Measurements from ENCODE around the gene CDIPT.

DNA sequence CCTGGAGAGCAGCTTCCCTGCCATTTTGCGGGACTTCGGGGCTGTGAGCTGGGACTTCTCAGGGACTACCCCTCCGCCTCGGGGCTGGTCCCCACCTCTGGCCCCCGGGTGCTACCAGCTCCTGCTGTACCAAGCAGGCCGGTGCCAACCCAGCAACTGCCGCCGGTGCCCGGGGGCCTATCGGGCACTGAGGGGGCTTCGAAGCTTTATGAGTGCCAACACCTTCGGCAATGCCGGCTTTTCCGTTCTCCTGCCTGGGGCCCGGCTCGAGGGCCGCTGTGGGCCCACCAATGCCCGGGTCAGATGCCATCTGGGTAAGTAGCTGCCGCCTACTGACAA lies 38.5 kb upstream of the CDIPT start:
- TF ChIP-seq, protein P1, sequence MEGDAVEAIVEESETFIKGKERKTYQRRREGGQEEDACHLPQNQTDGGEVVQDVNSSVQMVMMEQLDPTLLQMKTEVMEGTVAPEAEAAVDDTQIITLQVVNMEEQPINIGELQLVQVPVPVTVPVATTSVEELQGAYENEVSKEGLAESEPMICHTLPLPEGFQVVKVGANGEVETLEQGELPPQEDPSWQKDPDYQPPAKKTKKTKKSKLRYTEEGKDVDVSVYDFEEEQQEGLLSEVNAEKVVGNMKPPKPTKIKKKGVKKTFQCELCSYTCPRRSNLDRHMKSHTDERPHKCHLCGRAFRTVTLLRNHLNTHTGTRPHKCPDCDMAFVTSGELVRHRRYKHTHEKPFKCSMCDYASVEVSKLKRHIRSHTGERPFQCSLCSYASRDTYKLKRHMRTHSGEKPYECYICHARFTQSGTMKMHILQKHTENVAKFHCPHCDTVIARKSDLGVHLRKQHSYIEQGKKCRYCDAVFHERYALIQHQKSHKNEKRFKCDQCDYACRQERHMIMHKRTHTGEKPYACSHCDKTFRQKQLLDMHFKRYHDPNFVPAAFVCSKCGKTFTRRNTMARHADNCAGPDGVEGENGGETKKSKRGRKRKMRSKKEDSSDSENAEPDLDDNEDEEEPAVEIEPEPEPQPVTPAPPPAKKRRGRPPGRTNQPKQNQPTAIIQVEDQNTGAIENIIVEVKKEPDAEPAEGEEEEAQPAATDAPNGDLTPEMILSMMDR (IDR thresholded peaks at IDR 0.05 in 2 of 3, conservative IDR thresholded peaks at IDR 0.05 in 1 of 3; ENCODE audit: control insufficient read depth in 2 of 3, extremely low read depth in 1 of 3, insufficient read depth in 1 of 3, low read depth in 3 of 3, low read length in 3 of 3): no peak
- no peak for TF ChIP-seq SUPT20H (IDR thresholded peaks at IDR 0.05; ENCODE audit: borderline replicate concordance, control insufficient read depth, low read depth, low read length)
